GM21723 (cell line): ENCODE data around the gene ISY1.
"Not testable (repeated sequence)": the region's sequence is repeated elsewhere in the genome, so short reads cannot be mapped to it uniquely, and the experiment has no call there.

Experiments used
- ATAC-seq: cut with Tn5 transposase; IDR thresholded peaks from one replicate; pipeline ENCODE4 v1.9.1; 2021; ENCODE audit warnings: mild to moderate bottlenecking, moderate library complexity; ENCODE audit not compliant: unreplicated experiment

ISY1 gene

DNA sequence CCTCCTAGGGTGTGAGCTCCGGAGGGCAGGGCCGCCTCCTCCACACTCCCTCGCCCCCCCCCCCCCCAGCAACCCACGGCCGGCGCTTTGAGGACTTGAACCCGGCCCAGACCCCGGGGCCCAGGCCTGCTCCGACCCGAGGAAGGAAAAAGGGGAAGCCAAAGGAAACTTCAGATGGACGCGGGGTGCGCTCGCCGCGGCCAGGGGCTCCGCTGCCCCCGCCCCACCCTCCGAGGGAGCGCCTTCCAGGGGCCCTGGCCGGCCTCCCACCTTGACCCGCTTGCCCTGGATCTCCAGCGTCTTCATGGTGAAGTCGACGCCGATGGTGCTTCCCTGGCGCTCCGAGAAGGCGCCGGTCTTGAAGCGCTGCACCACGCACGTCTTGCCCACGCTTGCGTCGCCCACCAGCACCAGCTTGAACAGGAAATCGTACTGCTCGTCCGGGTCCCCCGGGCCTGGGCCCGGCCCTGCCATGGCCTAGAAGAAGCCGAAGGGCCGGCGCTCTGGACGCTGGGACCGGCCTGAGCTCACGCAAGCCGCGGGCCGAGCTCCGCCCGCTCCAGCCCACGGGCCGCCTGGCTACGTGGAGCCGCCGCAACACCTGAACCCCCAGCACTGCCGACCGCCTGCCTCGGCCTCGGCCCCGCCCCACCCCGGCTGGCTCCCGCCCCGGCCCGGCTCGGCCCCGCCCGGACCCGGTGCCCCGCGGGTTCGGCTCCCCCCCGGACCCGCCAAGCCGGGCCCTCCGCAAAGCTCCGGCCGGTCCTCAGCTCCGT lies 39.7 kb downstream of the ISY1 start:
- no peak for ATAC-seq

- peak; percentile 72 for ATAC-seq
Measured at GRCh38 chr3:129120254-129121004, 40.4 kb downstream of the ISY1 start.

- ATAC-seq: no peak
Measured at GRCh38 chr3:129119365-129120100, 41.3 kb downstream of the ISY1 start.

DNA sequence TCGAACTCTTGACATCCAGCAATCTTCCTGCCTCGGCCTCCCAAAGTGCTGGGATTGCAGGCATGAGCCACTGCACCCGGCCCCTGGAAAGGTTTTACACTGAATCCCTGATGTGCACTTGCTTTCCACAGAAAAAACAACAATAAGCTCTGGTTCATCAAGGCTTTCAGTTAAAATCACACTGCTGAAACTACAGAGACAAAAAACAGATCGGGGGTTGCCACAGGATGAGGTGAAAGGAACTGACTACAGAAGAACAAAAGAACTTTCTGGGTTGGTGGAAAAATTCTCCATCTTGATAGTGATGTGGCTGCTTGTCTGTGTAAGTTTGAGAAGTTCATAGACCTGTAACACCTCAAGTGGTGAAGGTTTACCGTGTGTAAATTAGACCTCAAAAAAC lies 42.1 kb downstream of the ISY1 start:
- ATAC-seq: no peak

GRCh38 chr3:129117134-129117533 lies 43.7 kb downstream of the ISY1 start:
- no peak for ATAC-seq

- no peak for ATAC-seq
Measured at GRCh38 chr3:129116482-129116946, 44.3 kb downstream of the ISY1 start.

DNA sequence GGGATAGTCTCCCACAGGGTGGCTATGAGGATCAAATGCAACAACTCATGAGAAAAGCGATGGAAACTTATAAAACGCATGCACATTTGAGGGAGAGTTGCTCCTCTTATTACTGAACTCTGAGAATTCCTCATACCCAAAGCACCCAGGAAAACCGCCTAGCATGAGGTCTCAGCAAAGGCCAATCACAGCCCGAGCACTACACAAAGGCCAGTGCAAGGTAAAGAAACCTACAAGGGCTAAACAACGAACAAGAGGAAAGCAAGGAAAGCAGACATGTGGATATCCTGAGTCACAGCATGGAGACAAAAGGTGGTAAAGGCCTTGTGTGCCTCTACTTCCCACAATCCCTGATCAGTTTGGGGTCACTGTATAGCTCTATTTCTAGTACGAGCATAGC lies 46.4 kb downstream of the ISY1 start:
- ATAC-seq: no peak

DNA sequence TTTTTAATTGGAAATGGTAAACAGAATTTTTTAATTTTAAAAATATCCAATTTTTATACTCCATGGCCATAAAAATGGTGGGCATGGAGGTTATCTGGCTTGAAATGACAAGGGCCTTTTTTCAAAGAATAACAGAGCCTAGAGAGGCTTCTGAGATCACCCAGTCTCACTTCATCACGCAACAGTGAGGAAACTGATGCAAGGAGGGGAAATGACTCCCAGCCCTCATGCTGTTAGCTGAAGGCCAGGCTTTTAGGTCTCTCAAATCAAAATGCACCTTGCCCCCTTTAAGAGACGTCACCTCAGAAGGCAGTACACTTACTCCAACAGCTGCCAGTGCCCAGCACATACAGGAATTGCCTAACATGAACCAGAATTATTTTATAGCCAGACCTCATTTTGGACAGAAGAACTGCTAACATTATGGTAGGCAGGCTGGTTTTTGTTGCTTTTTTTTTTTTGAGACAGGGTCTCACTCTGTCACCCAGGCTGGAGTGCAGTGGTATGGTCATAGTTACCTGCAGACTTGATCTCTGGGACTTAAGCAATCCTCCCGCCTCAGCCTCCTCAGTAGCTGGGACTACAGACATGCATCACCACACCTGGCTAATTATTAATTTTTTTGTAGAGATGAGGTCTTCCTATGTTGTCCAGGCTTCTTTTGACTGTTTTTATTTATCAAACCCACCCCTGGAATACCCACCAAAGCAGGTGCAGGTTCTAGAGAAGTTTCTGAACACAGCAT lies 48.4 kb downstream of the ISY1 start:
- ATAC-seq: no peak

DNA sequence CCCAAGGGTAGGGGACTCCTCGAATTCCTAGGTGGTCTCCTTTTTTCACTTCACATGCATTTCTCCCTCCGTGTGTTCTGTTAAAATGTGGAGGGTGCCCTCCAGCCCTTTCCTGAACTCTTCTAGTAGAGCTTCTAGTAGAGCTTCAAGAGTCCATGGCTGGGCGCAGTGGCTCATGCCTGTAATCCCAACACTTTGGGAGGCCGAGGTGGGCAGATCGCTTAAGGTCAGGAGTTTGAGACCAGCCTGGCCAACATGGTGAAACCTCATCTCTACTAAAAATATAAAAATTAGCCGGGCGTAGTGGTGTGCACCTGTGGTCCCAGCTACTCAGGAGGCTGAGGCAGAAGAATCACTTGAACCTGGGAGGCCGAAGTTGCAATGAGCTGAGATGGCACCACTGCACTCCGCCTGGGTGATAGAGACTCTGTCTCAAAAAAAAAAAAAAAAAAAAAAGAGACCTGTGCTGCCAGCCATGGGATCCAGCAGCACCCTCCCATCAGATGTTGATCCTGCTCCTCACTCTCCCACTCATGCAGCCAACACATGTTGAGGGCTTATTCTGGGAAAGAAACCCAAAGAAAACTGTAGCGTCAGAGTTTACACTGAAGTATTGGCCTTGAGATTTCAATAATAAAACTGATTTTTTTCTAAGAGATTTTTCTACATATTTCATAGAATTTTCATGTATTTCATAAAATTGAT lies 49.6 kb downstream of the ISY1 start:
- not testable (repeated sequence) for ATAC-seq

- no peak for ATAC-seq
Measured at GRCh38 chr3:129107793-129108192, 53.1 kb downstream of the ISY1 start.

GRCh38 chr3:129106866-129107565 lies 53.8 kb downstream of the ISY1 start:
- ATAC-seq: no peak

DNA sequence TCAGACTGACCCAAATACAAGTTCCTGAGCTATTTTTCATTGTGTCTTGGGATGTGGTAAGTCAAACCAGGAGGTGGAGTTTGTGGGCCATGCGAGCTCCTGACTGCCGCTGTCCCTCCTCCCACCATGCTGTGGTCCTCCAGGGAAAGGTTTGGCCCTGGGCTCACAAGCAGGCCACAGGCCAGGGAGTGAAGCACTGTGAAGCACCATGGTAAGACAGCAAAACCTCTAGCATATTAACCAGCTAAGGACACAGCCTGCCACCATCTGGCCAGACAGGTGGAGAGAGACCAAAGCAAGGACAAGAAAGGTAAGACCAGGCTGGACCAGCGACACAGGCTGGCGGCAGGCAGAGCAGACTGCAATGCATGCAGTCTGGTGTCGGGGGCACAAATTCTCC lies 54.5 kb downstream of the ISY1 start:
- ATAC-seq: no peak

- ATAC-seq: no peak
Measured at GRCh38 chr3:129105862-129106261, 55.0 kb downstream of the ISY1 start.

DNA sequence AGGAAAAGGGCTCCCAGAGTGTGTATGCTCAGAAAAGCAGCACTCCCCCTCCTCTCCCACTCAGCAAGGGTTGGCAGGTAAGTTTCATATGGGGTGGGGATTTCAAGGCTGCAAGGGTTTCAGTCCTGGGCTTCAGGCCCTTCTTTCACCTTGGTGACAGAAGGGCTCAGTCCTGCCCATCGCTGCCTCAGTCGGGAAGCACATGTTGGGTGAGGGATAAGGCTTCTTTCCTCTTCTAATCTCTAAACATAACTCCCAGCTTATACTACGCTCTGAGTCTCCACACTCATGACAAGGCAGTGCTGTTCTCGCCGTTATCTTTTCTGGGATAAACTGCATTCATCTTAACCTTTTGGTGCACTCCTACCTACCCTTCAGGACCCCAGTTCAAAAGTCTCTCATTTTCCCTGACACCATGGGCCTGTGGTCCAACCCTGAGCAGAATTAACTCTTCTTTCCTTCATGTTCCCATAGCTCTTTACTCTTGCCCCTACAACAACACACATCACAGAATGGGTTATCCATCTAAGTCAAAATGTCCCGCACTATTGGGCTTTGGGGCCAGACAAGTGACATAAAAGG lies 56.3 kb downstream of the ISY1 start:
- ATAC-seq: no peak

GRCh38 chr3:129104051-129104450 lies 56.8 kb downstream of the ISY1 start:
- no peak for ATAC-seq

DNA sequence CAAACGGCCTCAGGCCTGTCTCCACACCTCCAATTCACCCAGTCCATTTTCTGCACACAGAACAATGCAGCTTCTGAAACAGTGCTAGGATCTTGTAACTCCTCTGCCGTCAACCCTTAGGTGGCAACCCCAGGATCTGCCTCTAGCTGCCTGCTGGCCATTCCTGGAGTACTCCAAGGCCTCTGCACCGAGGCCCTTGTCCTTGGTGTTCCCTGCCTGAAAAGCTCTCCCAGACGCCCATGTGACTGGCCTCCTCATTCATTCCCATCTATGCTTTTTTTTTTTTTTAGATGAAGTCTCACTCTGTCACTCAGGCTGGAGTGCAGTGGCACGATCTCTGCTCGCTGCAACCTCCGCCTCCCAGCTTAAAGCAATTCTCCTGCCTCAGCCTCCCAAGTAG lies 57.6 kb downstream of the ISY1 start:
- ATAC-seq: no peak

GRCh38 chr3:129101370-129102138 lies 59.3 kb downstream of the ISY1 start:
- ATAC-seq: no peak

- no peak for ATAC-seq
Measured at GRCh38 chr3:129100274-129100673, 60.6 kb downstream of the ISY1 start.

DNA sequence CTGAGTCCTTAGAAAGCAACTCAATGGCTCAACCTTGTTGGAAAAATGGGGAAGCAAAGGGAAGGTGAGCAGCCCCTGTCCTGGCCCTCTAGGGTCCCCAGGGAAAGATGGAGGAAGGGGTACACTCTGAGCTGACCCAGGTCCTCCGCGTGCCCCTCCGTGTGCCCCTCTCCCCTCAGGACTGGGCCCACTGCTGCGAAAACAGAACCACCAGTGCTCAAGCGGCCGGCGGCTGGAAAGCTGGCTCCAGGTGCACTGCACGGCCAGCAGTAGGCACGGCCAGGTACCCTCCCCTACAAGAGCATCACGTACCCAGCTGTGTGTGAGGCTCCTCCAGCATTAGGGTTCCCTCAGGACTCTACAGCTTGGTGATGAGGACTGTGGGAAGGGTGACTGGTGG lies 65.6 kb downstream of the ISY1 start:
- no peak for ATAC-seq
